Retinal pigment epithelial cell (primary cell): ENCODE results near the gene ABCA7.

Experiments
- DNase-seq: peaks from one replicate; pipeline ENCODE4 v3.0.0-alpha.2; 2010; ENCODE audit warnings: low read depth
- H3K4me3 ChIP-seq: 2 replicates; pipeline ENCODE4 v1.5.1; 2011; ENCODE audit warnings: mild to moderate bottlenecking, low read length, control low read depth, moderate library complexity
- CTCF ChIP-seq: conservative IDR thresholded peaks from 2 replicates; pipeline ENCODE4 v1.5.1; 2011; ENCODE audit warnings: low read depth, low read length, control low read depth, inconsistent platforms

The ABCA7 gene

GRCh38 chr19:1055886-1056620 lies 16.1 kb downstream of the ABCA7 start:
- no peak overlapping the region for H3K4me3 ChIP-seq
- no peak for TF ChIP-seq CTCF
- no peak for DNase-seq

- no peak for DNase-seq
- no peak for TF ChIP-seq CTCF
- no peak overlapping the region for H3K4me3 ChIP-seq
Measured at GRCh38 chr19:1057176-1057855, 17.4 kb downstream of the ABCA7 start.

GRCh38 chr19:1058112-1058511 lies 18.2 kb downstream of the ABCA7 start:
- H3K4me3 ChIP-seq = no peak overlapping the region
- no peak for DNase-seq
- no peak for TF ChIP-seq CTCF

- no peak overlapping the region for H3K4me3 ChIP-seq
- TF ChIP-seq CTCF = no peak
- no peak for DNase-seq
Measured at GRCh38 chr19:1060689-1061088, 20.8 kb downstream of the ABCA7 start.

- no peak overlapping the region for H3K4me3 ChIP-seq
- no peak for TF ChIP-seq CTCF
- no peak for DNase-seq
Measured at GRCh38 chr19:1061987-1062386, 22.1 kb downstream of the ABCA7 start.

- DNase-seq = no peak
- no peak overlapping the region for H3K4me3 ChIP-seq
- no peak for TF ChIP-seq CTCF
Measured at GRCh38 chr19:1062387-1063029, 22.6 kb downstream of the ABCA7 start.
